ENCODE measurements around the gene ADAMTS4.

The ADAMTS4 gene

GRCh38 chr1:161171696-161172095 lies 27.2 kb downstream of the ADAMTS4 start:
- no peak for DNase-seq

DNA sequence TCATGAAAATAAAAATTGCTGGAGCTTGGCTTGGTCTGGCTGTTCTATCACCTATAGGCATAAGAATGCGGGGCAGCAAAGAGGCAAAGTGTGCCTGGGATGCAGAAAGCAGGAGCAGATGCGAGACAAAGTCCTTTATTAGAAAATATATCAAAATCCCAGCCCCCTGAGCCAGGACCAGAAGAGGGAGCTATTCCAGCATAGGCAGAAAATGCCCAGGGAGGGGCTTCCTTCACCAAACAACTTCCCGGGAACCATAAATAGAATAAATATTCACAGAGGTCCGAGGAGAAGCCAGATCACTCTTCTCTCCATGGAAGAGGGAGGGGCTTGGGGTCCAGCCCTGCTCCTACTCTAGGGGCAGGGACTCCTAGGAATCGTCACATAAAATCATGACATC lies 27.7 kb downstream of the ADAMTS4 start:
- no peak for DNase-seq

DNA sequence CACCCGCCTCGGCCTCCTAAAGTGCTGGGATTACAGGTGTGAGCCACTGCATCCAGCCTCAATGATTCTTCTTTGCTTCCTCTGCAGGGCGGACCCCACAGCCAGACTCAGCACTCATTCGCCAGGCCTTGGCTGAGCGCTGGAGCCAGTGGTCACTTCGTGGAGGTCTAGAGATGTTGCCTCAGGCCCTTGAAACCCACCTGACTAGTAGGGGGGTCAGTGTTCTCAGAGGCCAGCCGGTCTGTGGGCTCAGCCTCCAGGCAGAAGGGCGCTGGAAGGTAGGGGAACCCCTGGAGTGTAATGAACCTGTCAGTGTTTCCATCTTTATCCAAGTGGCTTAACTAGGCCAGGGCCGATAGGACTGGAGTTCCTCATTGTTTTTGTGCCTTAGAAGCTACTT lies 29.9 kb downstream of the ADAMTS4 start:
- no peak for DNase-seq

DNA sequence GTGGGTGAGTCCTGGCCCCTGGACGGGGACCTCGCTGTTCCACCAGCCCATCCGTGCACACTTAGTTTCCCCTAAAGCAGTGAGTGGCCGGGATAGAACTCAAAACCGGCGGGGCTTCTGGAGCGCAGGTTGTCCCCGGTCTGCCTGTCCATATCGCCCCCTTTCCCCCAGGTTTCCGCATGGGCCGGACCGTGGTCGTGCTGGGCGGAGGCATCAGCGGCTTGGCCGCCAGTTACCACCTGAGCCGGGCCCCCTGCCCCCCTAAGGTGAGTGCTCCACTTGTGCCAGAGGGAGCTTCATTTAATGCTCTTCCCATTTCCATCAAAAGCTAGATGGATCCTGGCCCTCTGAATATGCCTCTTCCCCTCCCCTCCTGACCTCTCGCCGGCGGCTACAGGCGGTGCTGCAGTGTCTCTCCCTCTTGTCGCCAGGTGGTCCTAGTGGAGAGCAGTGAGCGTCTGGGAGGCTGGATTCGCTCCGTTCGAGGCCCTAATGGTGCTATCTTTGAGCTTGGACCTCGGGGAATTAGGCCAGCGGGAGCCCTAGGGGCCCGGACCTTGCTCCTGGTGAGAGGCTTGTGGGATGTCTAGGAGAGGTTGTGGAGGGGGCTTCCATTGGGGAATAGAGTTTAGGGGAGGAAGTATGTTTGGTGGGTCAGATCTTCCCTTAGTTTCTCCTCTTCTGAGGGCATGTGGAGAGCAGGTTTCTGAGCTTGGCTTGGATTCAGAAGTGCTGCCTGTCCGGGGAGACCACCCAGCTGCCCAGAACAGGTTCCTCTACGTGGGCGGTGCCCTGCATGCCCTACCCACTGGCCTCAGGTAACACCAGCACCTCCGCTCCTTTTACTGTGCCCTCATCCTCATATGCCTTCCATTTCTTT lies 31.9 kb downstream of the ADAMTS4 start:
- DNase-seq = no peak

- peak; percentile 92 for DNase-seq
Measured at GRCh38 chr1:161165742-161166668, 32.8 kb downstream of the ADAMTS4 start, which contains the start of gene PPOX. TSS of gene PPOX (plus strand) at chr1:161166426. CDS start at chr1:161166848, 422 bp downstream.

DNA sequence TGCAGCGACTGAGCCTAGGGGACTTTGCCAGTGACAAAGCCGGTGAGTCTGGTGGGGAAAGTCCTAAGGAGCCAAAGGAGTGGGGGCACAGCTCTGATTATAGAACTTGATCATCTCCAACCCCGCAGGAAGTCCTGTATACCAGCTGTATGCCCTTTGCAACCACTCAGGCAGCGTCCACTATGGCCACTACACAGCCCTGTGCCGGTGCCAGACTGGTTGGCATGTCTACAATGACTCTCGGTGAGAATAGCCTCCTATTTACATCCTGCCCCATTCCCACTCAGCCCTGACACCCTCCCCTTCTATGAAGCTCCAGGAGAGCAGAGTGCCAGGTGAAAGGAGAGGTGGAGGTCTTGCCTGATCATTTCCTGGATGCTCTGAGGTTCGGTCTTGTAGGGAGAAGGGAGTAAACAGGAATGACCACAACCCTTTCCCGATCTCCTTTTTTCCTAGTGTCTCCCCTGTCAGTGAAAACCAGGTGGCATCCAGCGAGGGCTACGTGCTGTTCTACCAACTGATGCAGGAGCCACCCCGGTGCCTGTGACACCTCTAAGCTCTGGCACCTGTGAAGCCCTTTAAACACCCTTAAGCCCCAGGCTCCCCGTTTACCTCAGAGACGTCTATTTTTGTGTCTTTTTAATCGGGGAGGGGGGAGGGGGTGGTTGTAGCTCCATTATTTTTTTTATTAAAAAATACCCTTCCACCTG lies 33.8 kb downstream of the ADAMTS4 start:
- DNase-seq = no peak

DNA sequence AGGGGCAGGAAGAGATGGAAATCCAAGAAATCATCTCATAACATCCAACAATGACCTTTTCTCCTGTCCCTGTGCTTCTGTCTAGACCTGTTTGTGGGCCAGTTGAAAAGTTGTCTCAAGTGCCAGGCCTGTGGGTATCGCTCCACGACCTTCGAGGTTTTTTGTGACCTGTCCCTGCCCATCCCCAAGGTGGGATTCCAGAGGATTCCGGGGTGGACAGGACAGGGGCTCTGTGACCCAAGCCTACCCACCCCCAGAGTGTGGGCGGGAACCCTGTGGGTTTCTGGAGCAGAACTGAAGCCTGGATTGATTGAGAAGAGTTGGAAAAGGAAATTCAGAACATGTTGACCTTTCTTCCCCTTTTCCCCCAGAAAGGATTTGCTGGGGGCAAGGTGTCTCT lies 35.1 kb downstream of the ADAMTS4 start:
- no peak for DNase-seq

DNA sequence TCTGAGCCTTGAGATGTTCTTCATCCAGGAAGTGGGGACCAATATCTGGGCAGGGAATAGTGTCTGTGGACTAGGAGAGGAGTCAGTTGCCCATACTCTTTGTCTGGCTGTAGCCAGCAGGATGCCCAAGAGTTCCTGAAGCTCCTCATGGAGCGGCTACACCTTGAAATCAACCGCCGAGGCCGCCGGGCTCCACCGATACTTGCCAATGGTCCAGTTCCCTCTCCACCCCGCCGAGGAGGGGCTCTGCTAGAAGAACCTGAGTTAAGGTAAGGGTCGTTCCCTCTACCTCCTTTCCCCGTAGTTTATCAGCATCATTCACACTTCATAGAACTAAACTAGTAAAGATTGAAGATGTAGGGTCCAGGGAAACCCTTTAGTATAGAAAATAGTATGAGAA lies 36.0 kb downstream of the ADAMTS4 start:
- no peak for DNase-seq

- DNase-seq = no peak
Measured at GRCh38 chr1:161162052-161162451, 36.8 kb downstream of the ADAMTS4 start.

DNA sequence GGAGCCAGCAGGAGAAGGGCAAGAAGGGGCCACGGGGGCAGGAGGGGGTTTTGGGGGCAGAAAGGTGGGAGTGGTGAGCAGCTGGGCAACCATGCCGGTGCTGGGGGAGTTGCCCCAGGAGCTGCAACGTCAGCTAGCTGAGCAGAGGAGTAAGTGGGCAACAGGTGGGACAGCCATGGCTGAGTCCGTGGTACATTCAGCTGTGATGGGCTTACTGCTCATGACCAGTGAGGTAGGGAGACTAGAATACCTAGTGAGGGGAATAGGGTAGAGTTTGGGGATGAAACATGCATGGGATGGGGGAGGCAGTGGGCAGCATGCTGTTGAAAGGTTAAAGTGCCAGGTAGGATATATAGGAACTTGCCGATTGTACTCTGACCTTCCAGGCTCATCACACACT lies 37.2 kb downstream of the ADAMTS4 start:
- DNase-seq = no peak

GRCh38 chr1:161160671-161161145 lies 38.1 kb downstream of the ADAMTS4 start:
- DNase-seq = no peak

- no peak for DNase-seq
Measured at GRCh38 chr1:161159913-161160243, 39.0 kb downstream of the ADAMTS4 start.

- peak; percentile 96 for DNase-seq
Measured at GRCh38 chr1:161159087-161159912, 39.6 kb downstream of the ADAMTS4 start, which contains the start of gene USP21. TSS of gene USP21 (plus strand) at chr1:161159500. CDS start at chr1:161160641, 1,141 bp downstream.

DNA sequence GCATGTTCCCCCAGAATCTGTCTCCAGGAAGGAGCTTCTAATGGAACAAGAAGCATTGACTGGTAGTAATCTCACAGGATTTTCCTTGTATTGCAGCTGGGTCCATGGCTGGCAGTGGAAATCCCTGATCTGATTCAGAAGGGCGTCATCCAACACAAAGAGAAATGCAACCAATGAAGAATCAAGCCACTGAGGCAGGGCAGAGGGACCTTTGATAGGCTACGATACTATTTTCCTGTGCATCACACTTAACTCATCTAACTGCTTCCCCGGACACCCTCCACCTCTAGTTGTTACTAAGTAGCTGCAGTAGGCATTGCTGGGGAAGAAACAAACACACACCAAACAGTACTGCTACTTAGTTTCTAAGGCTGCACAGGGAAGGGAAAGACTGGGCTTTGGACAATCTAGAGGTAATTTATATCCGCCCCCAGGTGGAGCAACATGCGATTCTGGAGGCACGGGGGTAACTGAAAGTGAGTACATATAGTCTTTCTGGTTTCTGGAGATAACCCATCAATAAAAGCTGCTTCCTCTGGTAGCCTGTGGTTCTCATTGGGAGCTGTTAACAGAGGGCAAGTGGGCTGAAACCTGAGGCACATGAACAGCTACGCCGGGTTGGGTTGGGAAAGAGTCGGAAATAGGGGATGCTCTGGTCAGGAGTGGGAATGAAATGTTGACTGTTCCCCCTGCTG lies 40.4 kb downstream of the ADAMTS4 start:
- no peak for DNase-seq

DNA sequence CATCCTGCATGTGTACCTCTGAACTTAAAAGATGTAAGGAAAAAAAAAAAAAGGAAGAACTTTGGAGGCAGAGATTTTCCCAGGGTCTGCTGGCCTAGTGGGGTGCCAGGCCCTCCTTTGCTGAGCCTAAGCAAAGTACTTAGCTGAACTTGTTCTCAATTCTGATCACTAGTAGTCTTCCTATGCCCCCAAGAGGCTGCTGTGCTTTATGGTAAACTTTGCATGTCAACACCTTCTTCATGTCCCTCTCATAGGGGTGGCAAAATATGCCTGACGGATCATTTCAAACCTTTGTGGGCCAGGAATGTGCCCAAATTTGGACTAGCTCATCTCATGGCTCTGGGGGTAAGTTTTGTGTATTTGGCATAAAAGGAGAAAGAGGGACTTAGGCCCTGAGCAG lies 41.0 kb downstream of the ADAMTS4 start:
- DNase-seq = no peak

GRCh38 chr1:161153682-161154337 lies 45.0 kb downstream of the ADAMTS4 start, which contains the start of gene UFC1:
TSS of gene UFC1 (plus strand) at chr1:161153978. CDS start at chr1:161153998, 20 bp downstream.
- peak; percentile 92 for DNase-seq

DNA sequence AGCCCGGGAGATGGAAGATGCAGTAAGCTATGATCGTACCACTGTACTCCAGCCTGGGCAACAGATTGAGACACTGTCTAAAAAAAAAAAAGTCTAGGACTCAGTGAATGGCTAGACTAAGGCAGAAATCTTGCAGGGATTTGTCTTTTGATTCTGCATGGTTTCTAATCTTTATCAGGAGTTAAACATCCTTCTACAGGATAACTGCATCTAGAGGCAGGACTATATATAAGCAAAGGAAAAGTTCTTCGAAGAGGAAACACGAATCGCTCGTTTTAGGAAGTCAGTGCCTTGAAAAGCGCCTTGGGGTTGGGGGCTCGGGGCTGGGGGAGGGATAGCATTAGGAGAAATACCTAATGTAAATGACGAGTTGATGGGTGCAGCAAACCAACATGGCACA lies 45.7 kb downstream of the ADAMTS4 start:
- no peak for DNase-seq

DNA sequence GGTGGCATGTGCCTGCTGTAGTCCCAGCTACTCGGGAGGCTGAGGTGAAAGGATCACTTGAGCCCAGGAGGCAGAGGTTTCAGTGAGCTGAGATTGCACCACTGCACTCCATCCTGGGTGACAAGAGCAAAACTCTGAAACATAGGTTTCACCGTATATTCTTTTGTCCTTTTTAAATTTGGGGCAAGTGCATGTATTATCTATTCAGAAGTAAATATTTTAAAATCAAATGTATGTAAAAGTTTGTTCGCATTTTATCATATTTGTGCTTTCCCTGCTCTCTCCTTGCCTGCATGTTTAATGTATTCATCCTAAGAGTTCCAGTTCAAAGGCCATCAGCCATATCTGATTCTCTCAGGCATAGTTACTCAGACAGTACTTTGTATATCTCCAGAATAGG lies 53.0 kb downstream of the ADAMTS4 start:
- no peak for DNase-seq

DNA sequence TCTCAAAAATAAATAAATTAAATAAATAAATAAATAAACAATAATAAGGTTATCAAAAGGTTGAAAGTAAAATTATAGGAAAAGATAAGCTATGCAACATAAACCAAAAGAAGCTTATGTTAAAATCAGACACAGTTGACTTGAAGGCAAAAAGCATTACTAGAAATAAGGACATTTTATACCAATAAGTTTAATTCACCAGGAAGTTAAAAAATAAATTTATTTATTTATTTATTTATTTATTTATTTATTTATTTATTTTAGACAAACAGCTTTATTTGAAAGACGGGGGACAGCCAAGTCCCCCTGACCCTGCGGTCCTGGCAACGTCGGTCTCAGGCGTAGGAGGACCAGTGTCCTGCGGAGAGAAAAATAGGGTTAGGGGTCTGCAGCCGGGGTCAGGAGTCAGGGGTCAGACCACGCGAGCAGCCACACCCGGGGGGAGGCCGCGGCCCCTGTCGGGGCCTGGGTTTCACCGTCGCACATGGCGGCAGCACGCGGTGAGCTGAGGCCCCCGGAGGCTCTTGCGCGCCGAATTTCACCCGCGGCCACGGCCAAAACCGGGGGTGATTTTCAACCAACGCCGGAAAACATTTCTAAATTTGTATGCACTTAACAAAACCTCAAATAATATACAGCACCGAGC lies 58.0 kb downstream of the ADAMTS4 start:
- no peak for DNase-seq

DNA sequence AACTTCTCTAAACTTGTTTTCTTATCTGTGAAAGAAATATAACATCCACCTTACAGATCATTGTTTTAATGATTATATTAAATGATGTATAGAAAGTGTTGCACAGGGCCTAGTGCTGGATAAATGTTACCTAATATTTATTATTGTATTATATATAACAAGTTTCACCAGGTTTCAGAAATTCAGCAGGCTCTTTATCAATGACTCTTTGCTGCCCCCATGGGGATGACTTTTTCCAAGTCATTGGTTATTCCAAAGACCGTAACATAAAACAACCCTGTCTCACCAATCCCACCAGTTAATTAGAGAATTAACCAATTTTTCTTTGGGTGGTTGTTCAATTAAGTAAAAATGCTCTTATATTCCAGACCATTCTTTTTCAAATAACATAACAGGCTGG lies 59.1 kb downstream of the ADAMTS4 start:
- no peak for DNase-seq

Data from activated CD8-positive, alpha-beta memory T cell treated with anti-CD3 and anti-CD28 coated beads for 24 hours (primary cell).